ENCODE measurements around the gene ZNF460. TPM values are rescaled to one million over a fixed set of nuclear protein-coding genes. Genes with fewer than 3 reads are reported as not detected.

The ZNF460 gene
- total and polyA plus RNA-seq, 2 donors (not counting 1 experiment from before 2014, with no cell fraction given) = 8.4 to 90.5 TPM

DNA sequence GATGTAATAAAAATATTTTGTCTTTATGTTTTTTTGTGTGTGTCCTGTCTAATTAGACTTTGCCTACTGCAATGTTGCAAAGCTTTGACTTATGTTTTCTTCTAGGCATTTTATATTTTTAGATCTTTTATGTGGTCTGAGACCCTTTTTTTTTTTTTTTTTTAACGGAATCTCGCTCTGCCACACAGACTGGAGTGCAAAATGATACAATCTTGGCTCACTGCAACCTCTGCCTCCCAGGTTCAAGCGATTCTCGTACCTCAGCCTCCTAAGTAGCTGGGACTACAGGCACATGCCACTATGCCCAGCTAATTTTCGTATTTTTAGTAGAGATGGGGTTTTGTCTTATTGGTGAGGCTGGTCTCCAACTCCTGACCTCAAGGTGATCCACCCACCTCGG lies 62.3 kb downstream of the ZNF460 start:
- Histone ChIP-seq H3K4me1 (ENCODE audit: control insufficient read depth in 2 of 2, insufficient read depth in 2 of 2, low read length in 2 of 2) (no peaks in the 10 kb centered on the region), H3K9ac (ENCODE audit: low read length) (no peak overlapping the region), H3K4me3 (ENCODE audit: control extremely low read depth in 1 of 5, extremely low read depth in 1 of 5, insufficient read depth in 1 of 5, low read depth in 2 of 5, low read length in 4 of 5) (no peak overlapping the region), H3K27ac (ENCODE audit: low read length in 2 of 2) (no peak overlapping the region), H4K20me1 (ENCODE audit: control insufficient read depth, insufficient read depth, low read length, poor library complexity, severe bottlenecking) (no peaks in the 10 kb centered on the region), H3K79me2 (ENCODE audit: control insufficient read depth, insufficient read depth, low read length) (no peaks in the 10 kb centered on the region), H3K36me3 (replicated peaks in 1 of 2; ENCODE audit: control extremely low read depth in 1 of 2, control insufficient read depth in 1 of 2, extremely low read depth in 1 of 2, insufficient read depth in 2 of 2, low read length in 1 of 2) (no peaks in the 10 kb centered on the region), H3K4me2 (replicated peaks; ENCODE audit: low read depth, low read length, poor library complexity, severe bottlenecking) (no peak overlapping the region), H3K9me3 (ENCODE audit: control extremely low read depth in 1 of 3, control insufficient read depth in 2 of 3, insufficient read depth in 1 of 3, low read length in 2 of 3) (no peaks in the 10 kb centered on the region), H2AFZ (ENCODE audit: insufficient read depth, low read depth, low read length, poor library complexity, severe bottlenecking) (no peak overlapping the region), H3K27me3 (replicated peaks in 1 of 4; ENCODE audit: control extremely low read depth in 1 of 4, control insufficient read depth in 3 of 4, insufficient read depth in 4 of 4, low read length in 3 of 4) (peaks cover 0 to 3% (median 0%) of the 10 kb centered on the region in 4 experiments)
- ChIA-PET POLR2A (no interaction called here), CTCF (interaction anchor here (0.6 kb wide), 1 partner anchor 563 kb away, joined by 3 read pairs; no protein-coding TSS in a partner anchor)
- H3K4me1 Mint-ChIP-seq = no peaks in the 10 kb centered on the region
- H3K27ac Mint-ChIP-seq = no peak overlapping the region
- ATAC-seq (ENCODE audit: low read depth) = no peak
- DNase-seq = no peak
- WGBS (ENCODE audit: insufficient coverage) = no CpG with 5 or more reads among the region's 6 CpGs
- intact Hi-C loops (cut with micrococcal nuclease) = no loop called here
- TF ChIP-seq, protein P1, sequence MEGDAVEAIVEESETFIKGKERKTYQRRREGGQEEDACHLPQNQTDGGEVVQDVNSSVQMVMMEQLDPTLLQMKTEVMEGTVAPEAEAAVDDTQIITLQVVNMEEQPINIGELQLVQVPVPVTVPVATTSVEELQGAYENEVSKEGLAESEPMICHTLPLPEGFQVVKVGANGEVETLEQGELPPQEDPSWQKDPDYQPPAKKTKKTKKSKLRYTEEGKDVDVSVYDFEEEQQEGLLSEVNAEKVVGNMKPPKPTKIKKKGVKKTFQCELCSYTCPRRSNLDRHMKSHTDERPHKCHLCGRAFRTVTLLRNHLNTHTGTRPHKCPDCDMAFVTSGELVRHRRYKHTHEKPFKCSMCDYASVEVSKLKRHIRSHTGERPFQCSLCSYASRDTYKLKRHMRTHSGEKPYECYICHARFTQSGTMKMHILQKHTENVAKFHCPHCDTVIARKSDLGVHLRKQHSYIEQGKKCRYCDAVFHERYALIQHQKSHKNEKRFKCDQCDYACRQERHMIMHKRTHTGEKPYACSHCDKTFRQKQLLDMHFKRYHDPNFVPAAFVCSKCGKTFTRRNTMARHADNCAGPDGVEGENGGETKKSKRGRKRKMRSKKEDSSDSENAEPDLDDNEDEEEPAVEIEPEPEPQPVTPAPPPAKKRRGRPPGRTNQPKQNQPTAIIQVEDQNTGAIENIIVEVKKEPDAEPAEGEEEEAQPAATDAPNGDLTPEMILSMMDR (IDR thresholded peaks at IDR 0.05) = no peak
- no peak for TF ChIP-seq EZH2 (IDR thresholded peaks at IDR 0.05; ENCODE audit: borderline replicate concordance, insufficient read depth, low read depth, low read length, poor library complexity, severe bottlenecking)
- H3K4me3 Mint-ChIP-seq = no peak overlapping the region
- no peaks in the 10 kb centered on the region for H3K9me3 Mint-ChIP-seq (ENCODE audit: insufficient read depth)
- H3K27me3 Mint-ChIP-seq = peaks cover 3% of the 10 kb centered on the region

Other genes with a start within 250 kb of the ZNF460 start
- gene USP29, start 160.5 kb upstream of the ZNF460 start, total RNA-seq = not detected in 2 replicates
- gene USP29, start 160.5 kb upstream of the ZNF460 start, polyA plus RNA-seq = not detected in 2 replicates
- gene ZIM3, start 135.3 kb upstream of the ZNF460 start, total RNA-seq = not detected in 2 replicates
- gene ZIM3, start 135.3 kb upstream of the ZNF460 start, polyA plus RNA-seq = not detected in 2 replicates
- not detected in 2 replicates for gene DUXA, start 113.0 kb upstream of the ZNF460 start, total RNA-seq
- gene DUXA, start 113.0 kb upstream of the ZNF460 start, polyA plus RNA-seq = not detected in 2 replicates
- 72.4 and 82.6 TPM in 2 replicates for gene ZNF264, start 89.0 kb upstream of the ZNF460 start, total RNA-seq
- 9.4 and 12.1 TPM in 2 replicates for gene ZNF264, start 89.0 kb upstream of the ZNF460 start, polyA plus RNA-seq
- 2.0 and 2.4 TPM in 2 replicates for gene AURKC, start 49.5 kb upstream of the ZNF460 start, total RNA-seq
- gene AURKC, start 49.5 kb upstream of the ZNF460 start, polyA plus RNA-seq = 0.35 and 0.89 TPM in 2 replicates
- gene ZNF805, start 39.9 kb upstream of the ZNF460 start, total RNA-seq = 18.9 and 20.0 TPM in 2 replicates
- 1.9 and 4.9 TPM in 2 replicates for gene ZNF805, start 39.9 kb upstream of the ZNF460 start, polyA plus RNA-seq
- gene ZNF543, start 40.0 kb downstream of the ZNF460 start, total RNA-seq = 16.7 and 19.6 TPM in 2 replicates
- gene ZNF543, start 40.0 kb downstream of the ZNF460 start, polyA plus RNA-seq = 4.0 and 4.6 TPM in 2 replicates
- gene ZNF304, start 70.8 kb downstream of the ZNF460 start, total RNA-seq = 16.2 and 16.9 TPM in 2 replicates
- 5.0 and 7.2 TPM in 2 replicates for gene ZNF304, start 70.8 kb downstream of the ZNF460 start, polyA plus RNA-seq
- gene TRAPPC2B, start 83.1 kb downstream of the ZNF460 start, total RNA-seq = 9.6 and 12.4 TPM in 2 replicates
- gene TRAPPC2B, start 83.1 kb downstream of the ZNF460 start, polyA plus RNA-seq = 22.8 and 29.2 TPM in 2 replicates
- 9.7 and 9.9 TPM in 2 replicates for gene ZNF547, start 83.1 kb downstream of the ZNF460 start, total RNA-seq
- gene ZNF547, start 83.1 kb downstream of the ZNF460 start, polyA plus RNA-seq = 1.2 and 2.6 TPM in 2 replicates
- gene ZNF548, start 109.4 kb downstream of the ZNF460 start, total RNA-seq = 83.8 and 85.8 TPM in 2 replicates
- 52.5 and 92.7 TPM in 2 replicates for gene ZNF548, start 109.4 kb downstream of the ZNF460 start, polyA plus RNA-seq
- gene ZNF17, start 130.7 kb downstream of the ZNF460 start, total RNA-seq = 25.8 and 30.7 TPM in 2 replicates
- 9.7 and 9.9 TPM in 2 replicates for gene ZNF17, start 130.7 kb downstream of the ZNF460 start, polyA plus RNA-seq
- gene ZNF749, start 154.8 kb downstream of the ZNF460 start, total RNA-seq = 17.4 and 20.1 TPM in 2 replicates
- gene ZNF749, start 154.8 kb downstream of the ZNF460 start, polyA plus RNA-seq = 5.7 and 9.3 TPM in 2 replicates
- 1.6 and 2.4 TPM in 2 replicates for gene VN1R1, start 176.7 kb downstream of the ZNF460 start, total RNA-seq
- 0.39 and 0.52 TPM in 2 replicates for gene VN1R1, start 176.7 kb downstream of the ZNF460 start, polyA plus RNA-seq
- 26.2 and 27.4 TPM in 2 replicates for gene ZNF772, start 197.1 kb downstream of the ZNF460 start, total RNA-seq
- 1.7 and 2.2 TPM in 2 replicates for gene ZNF772, start 197.1 kb downstream of the ZNF460 start, polyA plus RNA-seq
- gene ZNF419, start 207.3 kb downstream of the ZNF460 start, total RNA-seq = 31.1 TPM in 2 replicates
- 8.7 and 11.2 TPM in 2 replicates for gene ZNF419, start 207.3 kb downstream of the ZNF460 start, polyA plus RNA-seq
- gene ZNF773, start 219.5 kb downstream of the ZNF460 start, total RNA-seq = 28.6 and 29.2 TPM in 2 replicates
- gene ZNF773, start 219.5 kb downstream of the ZNF460 start, polyA plus RNA-seq = 12.6 and 13.3 TPM in 2 replicates
- gene ZNF549, start 246.9 kb downstream of the ZNF460 start, total RNA-seq = 23.0 and 23.7 TPM in 2 replicates
- 5.4 and 6.6 TPM in 2 replicates for gene ZNF549, start 246.9 kb downstream of the ZNF460 start, polyA plus RNA-seq